IPS-18c (cell line): ENCODE measurements around the gene APOL6.

ENCODE experiments used
- H3K4me3 ChIP-seq: 2 replicates; pipeline ENCODE4 v1.7.0; 2013; ENCODE audit warnings: low read depth, mild to moderate bottlenecking, low read length, moderate library complexity; ENCODE audit not compliant: insufficient read depth
- H3K9me3 ChIP-seq: one replicate; pipeline ENCODE4 v1.6.1; 2013; ENCODE audit warnings: mild to moderate bottlenecking, low read length, moderate library complexity; ENCODE audit not compliant: control insufficient read depth, insufficient read depth

APOL6 gene

DNA sequence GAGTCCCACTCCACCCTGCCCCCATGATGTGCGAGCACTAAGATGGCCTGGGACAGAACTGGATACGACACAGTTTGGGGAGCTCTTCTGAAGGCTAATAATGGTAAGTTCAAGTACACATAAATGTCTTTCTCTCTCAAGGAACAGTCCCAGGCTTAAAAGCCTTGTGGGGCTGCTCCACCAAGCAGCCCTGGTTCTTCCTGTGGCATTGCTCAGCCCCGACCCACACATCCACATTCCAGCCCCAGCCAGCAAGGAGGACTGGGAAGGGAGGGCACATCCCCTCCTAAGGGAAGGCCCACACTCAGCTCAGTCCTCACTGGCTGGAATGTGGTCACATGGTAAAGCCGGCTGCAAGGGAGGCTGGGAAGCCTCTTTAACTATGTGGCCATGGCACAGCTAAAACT is 17.9 kb upstream of the APOL6 start:
- H3K9me3 ChIP-seq, result peaks cover 2% of the 10 kb centered on the region
- H3K4me3 ChIP-seq, result no peak overlapping the region

DNA sequence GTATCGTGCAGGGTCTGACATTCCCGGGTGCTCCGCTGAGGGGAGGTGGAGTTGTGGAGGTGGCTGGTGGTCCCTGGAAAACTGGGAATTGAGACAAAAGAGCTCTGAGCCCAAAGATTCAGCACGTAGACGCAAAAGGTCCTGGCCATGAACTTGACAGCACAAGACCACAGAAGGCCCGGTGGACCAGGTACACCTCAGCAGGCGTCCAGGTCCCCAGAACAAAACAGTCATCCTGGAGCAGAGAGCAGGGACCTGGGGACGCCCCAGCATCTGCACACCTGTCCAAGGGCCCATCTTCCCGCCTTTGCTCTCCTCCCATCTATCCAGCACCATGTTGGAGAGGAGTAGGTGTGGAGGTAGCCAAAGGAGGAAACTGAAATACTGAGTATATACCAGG is 17.4 kb upstream of the APOL6 start:
- Histone ChIP-seq H3K9me3 (peaks cover 2% of the 10 kb centered on the region), H3K4me3 (no peak overlapping the region)

DNA sequence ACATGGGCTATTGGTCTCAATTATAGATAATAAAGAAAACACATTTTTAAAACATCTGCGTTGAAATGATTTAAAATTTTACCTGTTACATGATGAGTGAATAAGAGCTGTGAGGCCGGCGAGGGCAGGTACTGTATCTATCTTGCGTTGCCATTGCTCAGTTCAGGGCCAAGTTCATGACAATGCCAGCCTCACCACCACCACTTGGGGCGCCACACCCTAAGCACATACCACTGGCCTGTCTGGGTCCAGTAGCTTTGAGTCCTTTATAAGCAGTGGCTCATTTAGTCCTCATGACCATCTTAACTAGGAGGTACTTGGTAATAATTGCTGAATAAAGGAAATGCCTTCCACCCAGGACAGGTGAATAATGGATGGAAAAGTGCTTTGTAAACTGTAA is 16.6 kb upstream of the APOL6 start:
- H3K9me3 ChIP-seq, result peaks cover 2% of the 10 kb centered on the region
- H3K4me3 ChIP-seq, result no peak overlapping the region

DNA sequence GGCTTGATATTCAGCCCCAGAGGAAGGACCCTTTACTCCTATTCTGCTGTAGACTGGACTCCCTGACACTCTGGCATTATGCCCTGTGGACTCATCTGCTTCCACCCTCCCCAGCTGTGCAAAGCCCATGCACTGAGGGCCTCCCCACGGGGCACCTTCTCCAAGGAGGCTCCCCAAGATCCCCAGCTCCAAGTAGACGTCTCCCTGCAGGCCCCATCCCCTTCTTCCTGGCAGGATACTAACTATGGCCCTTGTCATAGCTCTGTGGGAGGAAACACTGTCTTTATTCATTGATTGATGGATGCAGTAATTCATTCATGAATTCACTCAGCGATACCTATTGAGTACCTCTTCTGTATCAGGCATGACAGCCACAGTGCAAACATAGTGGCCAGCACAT is 15.3 kb upstream of the APOL6 start:
- H3K4me3 ChIP-seq, result no peak overlapping the region
- peaks cover 2% of the 10 kb centered on the region for H3K9me3 ChIP-seq

DNA sequence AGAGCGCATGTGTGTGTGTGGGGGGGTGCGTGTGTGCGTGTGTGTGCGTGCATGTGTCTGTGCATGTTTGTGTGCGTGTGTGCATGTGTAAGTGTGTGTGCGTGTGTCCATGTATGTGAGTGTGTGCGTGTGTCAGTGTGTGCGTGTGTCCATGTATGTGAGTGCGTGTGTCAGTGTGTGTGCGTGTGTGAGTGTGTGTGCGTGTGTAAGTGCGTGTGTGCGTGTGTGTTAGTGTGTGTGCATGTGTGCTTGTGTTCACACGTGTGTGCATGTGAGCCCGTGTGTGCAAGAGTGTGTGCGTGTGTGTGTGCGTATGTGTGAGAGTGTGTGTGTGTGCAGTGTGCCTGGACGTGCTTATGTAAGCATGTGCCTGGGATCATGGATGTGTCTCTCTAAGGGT is 14.7 kb upstream of the APOL6 start:
- H3K4me3 ChIP-seq, result no peak overlapping the region

DNA sequence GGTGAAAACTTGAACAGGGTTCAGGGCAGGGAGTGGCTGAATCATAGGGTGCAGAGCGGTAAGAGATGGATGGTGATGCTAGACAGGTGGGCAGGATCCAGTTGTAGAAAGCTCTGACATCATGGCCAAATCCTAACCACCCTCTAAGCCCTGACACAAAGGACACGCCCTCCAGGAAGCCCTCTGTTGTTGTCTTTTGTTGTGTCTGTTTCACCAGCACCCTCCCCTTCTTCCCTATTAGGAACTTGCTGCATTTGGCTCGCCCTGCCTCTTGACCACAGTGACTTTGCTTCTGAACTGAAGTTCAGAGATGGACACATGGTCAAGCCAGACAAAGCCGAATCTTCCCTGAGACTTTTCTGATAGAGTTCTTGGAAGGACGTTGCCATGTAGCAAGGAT is 14.2 kb upstream of the APOL6 start:
- Histone ChIP-seq H3K4me3 (no peak overlapping the region), H3K9me3 (peaks cover 2% of the 10 kb centered on the region)

More for the DNA sequence above, 14.7 kb upstream of the APOL6 start:
- H3K9me3 ChIP-seq, result peaks cover 2% of the 10 kb centered on the region

DNA sequence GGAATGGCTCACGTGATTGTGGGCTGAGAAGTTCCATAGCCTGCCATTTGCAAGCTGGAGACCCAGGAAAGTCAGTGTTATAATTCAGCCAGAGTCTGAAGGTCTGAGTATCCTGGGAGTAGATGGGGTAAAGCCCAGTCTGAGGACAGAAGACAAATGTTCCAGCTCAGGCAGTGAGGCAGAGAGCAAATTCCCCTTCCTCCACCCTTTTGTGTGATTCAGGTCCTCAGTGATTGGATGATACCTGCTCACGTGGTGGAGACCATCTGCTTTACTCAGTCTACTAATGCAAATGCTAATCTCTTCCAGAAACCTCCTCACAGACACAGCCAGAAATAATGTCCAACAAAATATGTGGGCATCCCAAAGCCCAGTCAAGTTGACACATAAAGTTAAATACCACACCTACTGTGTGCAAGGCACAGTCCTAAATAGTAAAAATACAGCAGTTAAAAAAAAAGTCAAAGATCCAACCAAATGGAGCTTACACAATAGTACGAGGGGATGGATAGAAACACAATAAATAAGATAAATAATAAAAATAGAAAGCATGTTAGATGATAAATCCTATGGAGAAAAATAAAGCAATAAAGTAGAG is 13.2 kb upstream of the APOL6 start:
- Histone ChIP-seq H3K9me3 (peaks cover 2% of the 10 kb centered on the region), H3K4me3 (no peak overlapping the region)

DNA sequence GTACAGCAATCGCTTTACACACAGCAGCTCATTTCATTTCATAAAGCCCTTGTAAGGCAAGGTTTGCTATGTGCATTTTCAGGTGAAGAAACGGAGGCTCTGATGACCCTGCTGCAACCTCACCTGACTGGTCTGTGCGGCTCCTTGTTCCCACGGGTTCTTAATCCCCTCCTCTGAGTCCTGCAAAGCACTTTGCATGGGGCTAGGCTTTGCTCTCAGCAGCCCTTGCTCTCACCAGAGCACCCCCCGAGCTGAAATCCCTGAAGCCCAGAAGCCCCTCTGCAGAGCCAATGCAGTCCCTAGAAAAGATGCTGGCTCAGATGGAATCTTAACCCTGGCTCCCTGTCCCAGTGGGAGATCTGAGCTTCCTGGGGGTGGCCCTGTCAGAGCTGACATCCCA is 11.0 kb upstream of the APOL6 start:
- H3K4me3 ChIP-seq, result no peak overlapping the region
- H3K9me3 ChIP-seq, result peaks cover 2% of the 10 kb centered on the region

DNA sequence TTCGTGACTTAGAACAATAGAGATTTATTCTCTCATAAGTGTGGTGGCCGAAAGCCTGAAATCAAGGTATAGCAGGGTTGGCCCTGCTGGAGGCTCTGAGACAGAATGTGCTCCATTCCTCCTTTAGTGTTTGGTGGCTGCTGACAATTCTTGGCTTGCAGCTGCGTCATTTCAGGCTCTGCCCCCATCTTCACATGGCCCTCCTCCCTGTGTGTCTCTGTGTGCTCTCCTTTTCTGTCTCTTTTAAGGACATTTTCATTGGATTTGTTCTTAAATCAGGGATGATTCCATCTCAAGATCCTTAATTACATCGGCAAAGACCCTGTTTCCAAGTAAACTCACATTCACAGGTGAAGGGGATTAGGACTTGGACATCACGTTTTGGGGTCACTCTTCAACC is 10.2 kb upstream of the APOL6 start:
- Histone ChIP-seq H3K4me3 (no peak overlapping the region), H3K9me3 (no peaks in the 10 kb centered on the region)

DNA sequence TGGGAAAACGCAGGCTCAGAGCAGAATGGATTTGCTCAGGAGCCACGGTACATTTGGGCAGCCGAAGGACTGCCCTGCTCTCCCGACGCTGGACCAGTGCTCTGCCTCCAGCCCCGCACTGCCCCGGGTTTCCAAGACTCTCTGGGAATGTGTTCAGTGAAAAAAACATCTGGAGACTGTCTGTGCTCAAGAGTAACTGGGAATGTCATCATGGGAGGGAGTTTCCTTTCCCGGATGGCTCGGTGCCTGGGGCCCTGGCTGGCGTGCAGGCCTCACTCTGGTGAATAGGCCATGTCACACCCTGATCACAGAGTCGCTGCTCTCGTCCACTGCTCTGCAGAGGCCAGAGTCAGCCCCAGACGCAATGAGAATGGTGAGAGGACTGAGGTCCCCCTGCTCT is 9.8 kb upstream of the APOL6 start:
- Histone ChIP-seq H3K4me3 (no peak overlapping the region), H3K9me3 (no peaks in the 10 kb centered on the region)

DNA sequence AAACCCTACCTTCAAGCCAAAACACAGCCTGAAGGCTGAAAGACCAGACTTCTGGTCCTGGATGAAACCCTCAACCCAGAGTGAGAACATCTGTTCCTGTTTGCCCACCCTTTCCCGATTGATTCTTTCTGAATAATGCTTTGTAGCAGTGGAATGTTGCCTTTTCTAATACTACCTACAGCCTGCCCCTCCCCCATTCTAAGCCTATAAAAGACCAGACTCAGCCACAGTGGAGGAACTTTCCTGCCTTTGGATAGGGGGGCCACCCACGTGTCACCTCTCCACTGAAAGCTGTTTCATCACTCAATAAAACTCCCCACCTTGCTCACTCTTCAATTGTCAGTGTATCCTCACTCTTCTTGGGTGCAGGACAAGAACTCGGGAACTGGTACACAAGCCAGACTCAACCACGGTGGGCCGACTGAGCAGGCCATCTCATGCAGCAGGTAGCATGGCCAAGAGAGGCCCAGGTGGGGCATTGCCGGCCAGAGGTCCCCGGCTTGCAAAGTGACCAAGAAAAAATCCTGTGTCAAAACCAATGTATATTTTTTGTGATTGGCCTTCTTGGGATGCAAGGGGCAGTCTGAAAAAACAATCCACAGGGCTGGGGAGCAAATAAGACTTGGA is 6.6 kb upstream of the APOL6 start:
- no peak overlapping the region for H3K4me3 ChIP-seq
- no peaks in the 10 kb centered on the region for H3K9me3 ChIP-seq

DNA sequence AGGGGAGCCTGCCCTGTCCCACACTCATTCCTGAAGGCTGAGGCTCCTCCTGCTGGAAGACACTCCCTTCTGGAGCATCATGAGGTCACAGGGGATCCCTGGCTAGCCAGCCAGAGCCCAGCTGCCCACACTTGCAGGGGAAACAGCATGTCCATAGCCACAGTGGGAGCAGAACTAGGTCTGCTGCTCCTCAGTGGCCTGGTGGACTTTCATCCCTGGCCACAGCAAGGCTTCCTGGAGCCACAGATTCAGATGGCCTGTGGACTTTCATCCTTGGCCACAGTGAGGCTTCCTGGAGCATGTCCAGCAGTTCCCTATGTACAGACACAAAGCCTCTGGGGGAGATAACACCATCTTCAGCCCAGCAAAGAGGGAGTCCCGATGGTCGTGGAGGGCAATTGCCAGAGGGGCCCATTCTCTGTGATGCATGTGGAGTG is 5.9 kb upstream of the APOL6 start:
- no peaks in the 10 kb centered on the region for H3K9me3 ChIP-seq

DNA sequence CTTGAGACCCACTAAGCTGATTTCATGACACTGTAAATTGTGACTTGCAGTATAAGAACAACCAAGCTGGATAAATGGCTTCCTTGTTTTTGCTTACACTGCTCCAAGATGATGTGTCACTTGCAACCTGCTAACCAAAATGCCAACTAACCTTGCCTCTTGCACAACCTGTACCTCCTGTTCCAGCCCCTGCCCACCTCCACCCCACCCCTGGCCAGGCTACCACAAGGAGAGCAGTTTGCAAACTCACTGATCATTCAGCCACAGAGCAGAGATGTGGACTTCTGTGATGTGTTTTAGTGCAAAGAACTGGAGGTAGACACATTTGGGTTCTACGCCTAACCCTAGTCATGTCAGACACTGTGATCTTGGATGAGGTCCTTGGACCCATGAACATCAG is 4.3 kb upstream of the APOL6 start:
- no peaks in the 10 kb centered on the region for H3K9me3 ChIP-seq
- no peak overlapping the region for H3K4me3 ChIP-seq

More for the DNA sequence above, 5.9 kb upstream of the APOL6 start:
- no peak overlapping the region; the same call in 1 of the 2 replicates for H3K4me3 ChIP-seq

DNA sequence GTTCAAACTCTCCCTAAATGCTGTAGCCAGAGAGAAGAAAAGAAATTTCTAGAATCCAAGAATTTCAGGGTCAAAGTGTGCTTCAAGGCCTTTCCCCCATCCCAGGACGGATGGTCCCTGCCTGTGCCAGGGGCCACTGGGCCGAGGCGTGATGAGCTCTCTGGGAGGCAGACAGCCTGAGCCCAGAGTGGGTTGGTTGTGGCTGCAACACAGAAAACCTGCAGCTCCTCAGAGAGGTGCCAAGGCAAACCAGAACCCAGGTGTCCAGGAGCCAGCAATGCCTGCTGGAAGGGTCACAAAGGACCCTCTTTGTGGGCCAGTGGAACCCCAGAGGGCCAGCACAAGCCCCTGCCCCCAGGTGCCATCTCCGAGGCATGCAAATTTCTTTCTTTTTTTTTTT is 2.6 kb upstream of the APOL6 start:
- H3K9me3 ChIP-seq, result no peaks in the 10 kb centered on the region
- H3K4me3 ChIP-seq, result no peak overlapping the region

DNA sequence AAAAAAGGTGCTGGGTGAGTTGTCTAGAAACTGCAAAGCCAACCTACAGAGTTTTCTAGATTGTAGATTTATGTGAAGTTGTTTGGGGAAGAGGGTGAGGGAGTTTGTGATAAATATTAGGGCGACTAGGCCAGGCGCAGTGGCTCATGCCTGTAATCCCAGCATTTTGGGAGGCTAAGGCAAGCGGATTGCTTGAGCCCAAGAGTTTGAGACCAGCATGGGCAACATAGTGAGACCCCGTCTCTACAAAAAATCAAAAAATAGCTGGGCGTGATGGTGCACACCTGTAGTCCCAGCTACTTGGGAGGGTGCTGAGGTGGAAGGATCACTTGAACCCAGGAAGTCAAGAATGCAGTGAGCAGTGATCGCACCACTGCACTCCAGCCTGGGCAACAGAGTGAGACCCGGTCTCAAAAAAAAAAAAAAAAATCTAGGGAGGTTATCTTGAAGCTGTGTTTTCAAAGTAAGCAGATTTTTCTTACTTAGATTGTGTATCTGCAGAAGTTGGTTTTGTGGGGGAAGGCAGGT is 844 bp downstream of the APOL6 start:
- no peaks in the 10 kb centered on the region for H3K9me3 ChIP-seq
- no peak overlapping the region for H3K4me3 ChIP-seq

DNA sequence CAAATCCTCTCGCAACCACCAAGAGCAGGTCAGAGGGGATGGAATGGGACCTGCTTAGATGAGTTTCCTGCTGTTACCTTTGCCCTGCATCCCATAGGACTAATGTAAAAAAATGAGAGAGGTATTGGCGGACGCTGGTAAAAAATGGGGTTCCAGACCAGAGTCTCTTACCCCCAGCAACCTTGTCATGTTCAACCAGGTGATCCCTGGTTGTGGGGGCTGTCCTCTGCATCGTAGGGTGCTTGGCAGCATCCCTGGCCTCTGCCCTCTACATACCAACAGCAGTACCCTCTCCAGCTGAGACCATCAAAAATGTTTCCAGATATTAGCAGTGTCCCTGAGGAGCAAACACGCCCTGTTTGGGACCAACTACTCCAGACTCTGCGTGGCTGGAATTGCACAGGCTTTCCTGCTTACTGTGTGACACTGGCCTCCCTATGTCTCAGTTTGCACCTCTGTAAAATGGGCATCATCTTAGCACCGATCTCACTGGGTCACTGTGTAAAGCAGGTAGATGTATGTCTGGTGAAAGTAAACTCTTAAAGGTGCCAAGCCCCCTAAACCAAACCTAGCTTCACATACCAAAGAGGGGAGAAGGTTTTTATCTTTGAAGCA is 1.5 kb downstream of the APOL6 start:
- no peaks in the 10 kb centered on the region for H3K9me3 ChIP-seq
- H3K4me3 ChIP-seq, result no peak overlapping the region

DNA sequence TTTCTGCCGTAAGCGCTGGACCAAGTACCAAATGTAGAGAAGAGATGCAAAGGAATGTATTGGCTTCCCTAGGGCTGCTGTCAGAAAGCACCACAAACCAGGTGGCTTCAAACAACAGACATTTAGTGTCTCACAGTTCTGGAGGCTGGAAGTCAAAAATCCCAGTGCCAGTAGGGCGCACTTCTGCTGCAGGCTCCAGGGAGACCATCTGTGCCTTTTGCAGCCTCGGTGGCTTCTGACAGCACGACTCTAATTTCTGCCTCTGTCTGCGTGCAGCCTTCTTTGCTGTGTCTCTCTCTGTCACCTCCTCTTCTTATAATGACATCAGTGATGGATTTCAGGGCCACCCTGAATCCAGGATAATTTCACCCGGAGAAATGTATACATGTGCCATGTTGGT is 2.8 kb downstream of the APOL6 start:
- Histone ChIP-seq H3K4me3 (no peak overlapping the region), H3K9me3 (no peaks in the 10 kb centered on the region)

DNA sequence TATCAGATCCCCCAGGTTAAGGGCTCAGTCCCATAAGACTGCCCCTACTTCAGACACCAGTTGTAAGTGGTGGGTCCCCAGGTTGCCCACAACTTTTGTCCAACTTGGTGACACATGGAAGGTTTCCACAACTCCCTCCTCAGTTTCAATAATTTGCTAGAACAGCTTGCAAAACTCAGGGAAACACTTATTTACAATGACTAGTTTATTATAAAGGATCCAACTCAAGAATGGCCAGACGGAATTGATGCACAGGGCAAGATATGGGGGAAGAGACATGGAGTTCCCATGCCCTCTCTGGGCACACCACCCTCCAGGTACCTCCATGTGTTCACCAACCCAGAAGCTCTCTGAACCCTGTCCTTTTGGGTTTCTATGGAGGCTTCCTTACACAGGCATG is 5.6 kb downstream of the APOL6 start:
- Histone ChIP-seq H3K4me3 (no peak overlapping the region), H3K9me3 (no peaks in the 10 kb centered on the region)
